Panc1 (cell line): ENCODE measurements around the gene CDK4. TPM values are rescaled to one million over a fixed set of nuclear protein-coding genes. Genes with fewer than 3 reads are reported as not detected.

Source experiments
- ATAC-seq: fragments of 200-7000 bp; cut with Tn5 transposase; 2 replicates; pipeline ENCODE4 v1.9.1; 2020; ENCODE audit warnings: mild to moderate bottlenecking, moderate library complexity
- BruUV-seq: library from RNA; stranded (reverse); fragments of 400-500 nt; replicated peaks from 2 replicates; lab custom pipeline; 2021; lab: Mats Ljungman, UMichigan
- CTCF ChIA-PET: fragments of 300-600 bp; sonication (Branson Sonifier 250); formaldehyde crosslinking; loops from one replicate; lab custom pipeline; 2022; ENCODE audit warnings: antibody characterized with exemption; lab: Charles Lee
- POLR2A ChIA-PET: fragments of 300-600 bp; sonication (Branson Sonifier 250); formaldehyde crosslinking; loops from one replicate; lab custom pipeline; 2022; ENCODE audit warnings: antibody characterized with exemption; lab: Charles Lee
- DNase-seq: peaks from one replicate; pipeline ENCODE4 v3.0.0-alpha.2; 2010; ENCODE audit warnings: low read depth, low spot score
- H3K27ac ChIP-seq: 2 replicates; pipeline ENCODE4 v1.5.1; 2011; ENCODE audit warnings: mild to moderate bottlenecking, low read length, inconsistent platforms
- H3K27me3 ChIP-seq: fragments of 200-500 bp; sonication (Bioruptor generic); 2 replicates; pipeline ENCODE4 v1.6.0; 2014; ENCODE audit warnings: low read length, inconsistent platforms; ENCODE audit not compliant: control insufficient read depth, insufficient read depth
- H3K36me3 ChIP-seq: fragments of 200-500 bp; sonication (Bioruptor generic); 2 replicates; pipeline ENCODE4 v1.5.1; 2014; ENCODE audit warnings: inconsistent platforms, mild to moderate bottlenecking, low read length, moderate library complexity; ENCODE audit not compliant: control insufficient read depth, insufficient read depth
- H3K4me1 ChIP-seq: 2 replicates; pipeline ENCODE4 v1.5.1; 2011; ENCODE audit warnings: inconsistent platforms, mild to moderate bottlenecking, low read length, moderate library complexity; ENCODE audit not compliant: control insufficient read depth, insufficient read depth
- H3K4me3 ChIP-seq, 2 experiments: 2 replicates each; pipeline ENCODE4 v1.5.1; 2011 to 2012; ENCODE audit warnings: low read depth in 2 of 2, low read length in 2 of 2, mild to moderate bottlenecking in 2 of 2, inconsistent platforms in 1 of 2, moderate library complexity in 1 of 2
- H3K9me3 ChIP-seq: fragments of 200-500 bp; sonication (Bioruptor generic); 2 replicates; pipeline ENCODE4 v1.5.1; 2014; ENCODE audit warnings: low read depth, mild to moderate bottlenecking, inconsistent platforms, low read length, moderate library complexity; ENCODE audit not compliant: control insufficient read depth, insufficient read depth
- POLR2AphosphoS5 ChIP-seq: IDR thresholded peaks from 2 replicates; pipeline ENCODE4 v1.6.1; 2012; ENCODE audit warnings: mild to moderate bottlenecking, low read depth, low read length, moderate library complexity
- REST ChIP-seq, 2 experiments: IDR thresholded peaks; 2 replicates each; pipeline ENCODE4 v1.6.1; 2011 to 2012; ENCODE audit warnings: low read depth in 2 of 2, control low read depth in 1 of 2, low read length in 1 of 2, mild to moderate bottlenecking in 1 of 2, moderate library complexity in 1 of 2; ENCODE audit not compliant: insufficient read depth in 1 of 2
- SIN3A ChIP-seq: IDR thresholded peaks from 2 replicates; pipeline ENCODE4 v1.6.1; 2012; ENCODE audit warnings: low read depth, mild to moderate bottlenecking, low read length, moderate library complexity, borderline replicate concordance; ENCODE audit not compliant: insufficient read depth
- TCF7L2 ChIP-seq: IDR thresholded peaks from 2 replicates; pipeline ENCODE4 v1.6.1; 2011; ENCODE audit warnings: mild to moderate bottlenecking, low read depth, low read length, inconsistent platforms
- in situ Hi-C: cut with HindIII; loops from 2 replicates; pipeline ENCODE4 v1.10.0; 2016; ENCODE audit warnings: low sequenced_read_pairs, low pct_unique_long_range_greater_than_20kb
- intact Hi-C: fragments of 100-400 bp; cut with micrococcal nuclease; formaldehyde crosslinking; loops from one replicate; pipeline ENCODE4 v1.10.0; 2022; ENCODE audit not compliant: unreplicated experiment
- total RNA-seq: library from RNA; stranded (reverse); gene quantifications from one replicate; pipeline ENCODE4 v1.2.1, GENCODE V29; 2021; ENCODE audit not compliant: unreplicated experiment
- TF ChIP-seq, protein P1 (sequence below): fragments of 450-650 bp; IDR thresholded peaks from 2 replicates; pipeline ENCODE4 v1.5.1; 2017; ENCODE audit warnings: mild to moderate bottlenecking

The CDK4 gene
- total RNA-seq, 1 experiment from 2014 or later: 201 TPM

GRCh38 chr12:57783861-57784260 lies 31.8 kb upstream of the CDK4 start:
- in situ Hi-C loops: no loop called here

DNA sequence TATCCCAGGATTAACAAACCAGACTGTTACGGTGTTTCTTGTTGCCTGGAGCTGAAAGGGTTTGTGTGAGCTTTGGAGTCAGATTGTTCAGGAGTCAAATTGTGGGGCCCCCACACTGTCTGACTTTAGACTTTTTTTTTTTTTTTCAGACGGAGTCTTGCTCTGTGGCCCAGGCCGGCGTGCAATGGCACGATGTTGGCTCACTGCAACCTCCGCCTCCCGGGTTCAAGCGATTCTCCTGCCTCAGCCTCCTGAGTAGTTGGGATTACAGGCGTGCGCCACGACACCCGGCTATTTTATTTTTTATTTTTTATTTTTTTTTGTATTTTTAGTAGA lies 31.3 kb upstream of the CDK4 start:
- H3K9me3 ChIP-seq: no peaks in the 10 kb centered on the region
- ATAC-seq (no peak), DNase-seq (no peak)
- intact Hi-C loops: no loop called here
- peak overlapping the region; percentile 76 to 83 for H3K4me3 ChIP-seq
- H3K27ac ChIP-seq: peak overlapping the region; percentile 84
- BruUV-seq: no TSS peak
- no peaks in the 10 kb centered on the region for H3K27me3 ChIP-seq
- in situ Hi-C loops: no loop called here
- H3K36me3 ChIP-seq: no peaks in the 10 kb centered on the region; the same call in none of the 2 replicates
- ChIA-PET POLR2A (no interaction called here), CTCF (interaction anchor here (0.6 to 1.0 kb wide), 5 partner anchors 10 to 61 kb away, joined by 3 to 6 read pairs (median 3); partner anchors contain the start of gene CYP27B1)
- H3K4me1 ChIP-seq: peaks cover 4% of the 10 kb centered on the region
- TF ChIP-seq REST (IDR thresholded peaks at IDR 0.05; ENCODE audit: insufficient read depth in 1 of 2, low read depth in 2 of 2, low read length in 1 of 2): no peak
- TF ChIP-seq, protein P1, sequence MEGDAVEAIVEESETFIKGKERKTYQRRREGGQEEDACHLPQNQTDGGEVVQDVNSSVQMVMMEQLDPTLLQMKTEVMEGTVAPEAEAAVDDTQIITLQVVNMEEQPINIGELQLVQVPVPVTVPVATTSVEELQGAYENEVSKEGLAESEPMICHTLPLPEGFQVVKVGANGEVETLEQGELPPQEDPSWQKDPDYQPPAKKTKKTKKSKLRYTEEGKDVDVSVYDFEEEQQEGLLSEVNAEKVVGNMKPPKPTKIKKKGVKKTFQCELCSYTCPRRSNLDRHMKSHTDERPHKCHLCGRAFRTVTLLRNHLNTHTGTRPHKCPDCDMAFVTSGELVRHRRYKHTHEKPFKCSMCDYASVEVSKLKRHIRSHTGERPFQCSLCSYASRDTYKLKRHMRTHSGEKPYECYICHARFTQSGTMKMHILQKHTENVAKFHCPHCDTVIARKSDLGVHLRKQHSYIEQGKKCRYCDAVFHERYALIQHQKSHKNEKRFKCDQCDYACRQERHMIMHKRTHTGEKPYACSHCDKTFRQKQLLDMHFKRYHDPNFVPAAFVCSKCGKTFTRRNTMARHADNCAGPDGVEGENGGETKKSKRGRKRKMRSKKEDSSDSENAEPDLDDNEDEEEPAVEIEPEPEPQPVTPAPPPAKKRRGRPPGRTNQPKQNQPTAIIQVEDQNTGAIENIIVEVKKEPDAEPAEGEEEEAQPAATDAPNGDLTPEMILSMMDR: no peak
- no peak for TF ChIP-seq TCF7L2
- no peak for TF ChIP-seq SIN3A
- no peak for TF ChIP-seq POLR2AphosphoS5

More at GRCh38 chr12:57783861-57784260, 31.8 kb upstream of the CDK4 start:
- no peaks in the 10 kb centered on the region for H3K27me3 ChIP-seq
- ATAC-seq (no peak), DNase-seq (no peak)
- no peak for TF ChIP-seq SIN3A
- TF ChIP-seq REST (IDR thresholded peaks at IDR 0.05; ENCODE audit: insufficient read depth in 1 of 2, low read depth in 2 of 2, low read length in 1 of 2): no peak
- no peak for TF ChIP-seq POLR2AphosphoS5
- TF ChIP-seq, protein P1: no peak
- TF ChIP-seq TCF7L2: no peak
- TSS peak; percentile 78 for BruUV-seq
- POLR2A ChIA-PET: no interaction called here
- CTCF ChIA-PET: interaction anchor here (0.6 to 1.0 kb wide), 2 partner anchors 27 to 61 kb away, joined by 3 to 6 read pairs; no protein-coding TSS in a partner anchor
- intact Hi-C loops: no loop called here
- no peak overlapping the region for H3K27ac ChIP-seq
- H3K4me1 ChIP-seq: peaks cover 4% of the 10 kb centered on the region
- H3K4me3 ChIP-seq: peak overlapping the region in 1 of 2 experiments; percentile 76; a peak in 2 of 4 replicates
- H3K9me3 ChIP-seq: no peaks in the 10 kb centered on the region
- no peaks in the 10 kb centered on the region; the same call in none of the 2 replicates for H3K36me3 ChIP-seq
